ENCODE data around the gene PRDM12. TPM values are rescaled to one million over a fixed set of nuclear protein-coding genes. Genes with fewer than 3 reads are reported as not detected.

The PRDM12 gene
- total and polyA plus RNA-seq, 2 of the 8 experiments (the other 6 are each of a cell fraction or from before 2014, with no cell fraction given): 0.14 to 0.22 TPM

DNA sequence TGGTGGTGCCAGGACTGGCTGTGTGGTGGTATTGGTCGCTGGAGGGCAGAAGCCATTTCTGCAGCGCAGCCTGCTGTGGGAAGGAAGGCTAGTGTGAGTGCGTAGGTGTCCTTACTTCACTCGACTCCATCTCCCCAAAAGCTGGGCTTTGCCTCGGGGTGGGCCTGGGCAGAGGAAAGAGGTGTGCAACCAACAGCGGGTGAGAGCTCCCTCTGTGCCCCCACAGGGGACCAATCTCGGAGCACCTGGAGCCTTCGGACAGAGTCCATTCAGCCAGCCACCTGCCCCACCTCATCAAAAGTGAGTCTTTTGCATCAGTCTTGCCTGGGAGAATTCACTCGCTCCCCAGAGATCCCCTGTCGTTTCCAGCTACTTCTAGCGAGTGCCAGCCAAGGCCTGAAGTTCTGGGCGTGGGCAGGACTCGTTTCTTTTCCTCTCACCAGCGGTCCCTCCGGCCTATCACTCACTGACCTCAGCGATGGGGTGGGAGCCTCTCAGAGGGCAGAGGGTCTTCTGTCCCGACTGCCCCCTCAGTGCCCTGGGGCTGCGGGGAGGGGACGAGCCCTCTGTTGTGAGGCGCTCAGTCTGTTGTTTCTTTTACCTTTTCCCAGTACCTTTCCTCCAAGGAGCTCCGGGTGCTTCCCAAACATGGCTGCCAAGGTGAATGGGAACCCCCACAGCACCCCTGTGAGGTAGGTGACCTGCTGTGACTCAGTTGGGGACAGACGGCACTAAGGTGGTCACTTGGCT, 32.9 kb upstream of the PRDM12 start (continued):
- TF ChIP-seq, protein P1, sequence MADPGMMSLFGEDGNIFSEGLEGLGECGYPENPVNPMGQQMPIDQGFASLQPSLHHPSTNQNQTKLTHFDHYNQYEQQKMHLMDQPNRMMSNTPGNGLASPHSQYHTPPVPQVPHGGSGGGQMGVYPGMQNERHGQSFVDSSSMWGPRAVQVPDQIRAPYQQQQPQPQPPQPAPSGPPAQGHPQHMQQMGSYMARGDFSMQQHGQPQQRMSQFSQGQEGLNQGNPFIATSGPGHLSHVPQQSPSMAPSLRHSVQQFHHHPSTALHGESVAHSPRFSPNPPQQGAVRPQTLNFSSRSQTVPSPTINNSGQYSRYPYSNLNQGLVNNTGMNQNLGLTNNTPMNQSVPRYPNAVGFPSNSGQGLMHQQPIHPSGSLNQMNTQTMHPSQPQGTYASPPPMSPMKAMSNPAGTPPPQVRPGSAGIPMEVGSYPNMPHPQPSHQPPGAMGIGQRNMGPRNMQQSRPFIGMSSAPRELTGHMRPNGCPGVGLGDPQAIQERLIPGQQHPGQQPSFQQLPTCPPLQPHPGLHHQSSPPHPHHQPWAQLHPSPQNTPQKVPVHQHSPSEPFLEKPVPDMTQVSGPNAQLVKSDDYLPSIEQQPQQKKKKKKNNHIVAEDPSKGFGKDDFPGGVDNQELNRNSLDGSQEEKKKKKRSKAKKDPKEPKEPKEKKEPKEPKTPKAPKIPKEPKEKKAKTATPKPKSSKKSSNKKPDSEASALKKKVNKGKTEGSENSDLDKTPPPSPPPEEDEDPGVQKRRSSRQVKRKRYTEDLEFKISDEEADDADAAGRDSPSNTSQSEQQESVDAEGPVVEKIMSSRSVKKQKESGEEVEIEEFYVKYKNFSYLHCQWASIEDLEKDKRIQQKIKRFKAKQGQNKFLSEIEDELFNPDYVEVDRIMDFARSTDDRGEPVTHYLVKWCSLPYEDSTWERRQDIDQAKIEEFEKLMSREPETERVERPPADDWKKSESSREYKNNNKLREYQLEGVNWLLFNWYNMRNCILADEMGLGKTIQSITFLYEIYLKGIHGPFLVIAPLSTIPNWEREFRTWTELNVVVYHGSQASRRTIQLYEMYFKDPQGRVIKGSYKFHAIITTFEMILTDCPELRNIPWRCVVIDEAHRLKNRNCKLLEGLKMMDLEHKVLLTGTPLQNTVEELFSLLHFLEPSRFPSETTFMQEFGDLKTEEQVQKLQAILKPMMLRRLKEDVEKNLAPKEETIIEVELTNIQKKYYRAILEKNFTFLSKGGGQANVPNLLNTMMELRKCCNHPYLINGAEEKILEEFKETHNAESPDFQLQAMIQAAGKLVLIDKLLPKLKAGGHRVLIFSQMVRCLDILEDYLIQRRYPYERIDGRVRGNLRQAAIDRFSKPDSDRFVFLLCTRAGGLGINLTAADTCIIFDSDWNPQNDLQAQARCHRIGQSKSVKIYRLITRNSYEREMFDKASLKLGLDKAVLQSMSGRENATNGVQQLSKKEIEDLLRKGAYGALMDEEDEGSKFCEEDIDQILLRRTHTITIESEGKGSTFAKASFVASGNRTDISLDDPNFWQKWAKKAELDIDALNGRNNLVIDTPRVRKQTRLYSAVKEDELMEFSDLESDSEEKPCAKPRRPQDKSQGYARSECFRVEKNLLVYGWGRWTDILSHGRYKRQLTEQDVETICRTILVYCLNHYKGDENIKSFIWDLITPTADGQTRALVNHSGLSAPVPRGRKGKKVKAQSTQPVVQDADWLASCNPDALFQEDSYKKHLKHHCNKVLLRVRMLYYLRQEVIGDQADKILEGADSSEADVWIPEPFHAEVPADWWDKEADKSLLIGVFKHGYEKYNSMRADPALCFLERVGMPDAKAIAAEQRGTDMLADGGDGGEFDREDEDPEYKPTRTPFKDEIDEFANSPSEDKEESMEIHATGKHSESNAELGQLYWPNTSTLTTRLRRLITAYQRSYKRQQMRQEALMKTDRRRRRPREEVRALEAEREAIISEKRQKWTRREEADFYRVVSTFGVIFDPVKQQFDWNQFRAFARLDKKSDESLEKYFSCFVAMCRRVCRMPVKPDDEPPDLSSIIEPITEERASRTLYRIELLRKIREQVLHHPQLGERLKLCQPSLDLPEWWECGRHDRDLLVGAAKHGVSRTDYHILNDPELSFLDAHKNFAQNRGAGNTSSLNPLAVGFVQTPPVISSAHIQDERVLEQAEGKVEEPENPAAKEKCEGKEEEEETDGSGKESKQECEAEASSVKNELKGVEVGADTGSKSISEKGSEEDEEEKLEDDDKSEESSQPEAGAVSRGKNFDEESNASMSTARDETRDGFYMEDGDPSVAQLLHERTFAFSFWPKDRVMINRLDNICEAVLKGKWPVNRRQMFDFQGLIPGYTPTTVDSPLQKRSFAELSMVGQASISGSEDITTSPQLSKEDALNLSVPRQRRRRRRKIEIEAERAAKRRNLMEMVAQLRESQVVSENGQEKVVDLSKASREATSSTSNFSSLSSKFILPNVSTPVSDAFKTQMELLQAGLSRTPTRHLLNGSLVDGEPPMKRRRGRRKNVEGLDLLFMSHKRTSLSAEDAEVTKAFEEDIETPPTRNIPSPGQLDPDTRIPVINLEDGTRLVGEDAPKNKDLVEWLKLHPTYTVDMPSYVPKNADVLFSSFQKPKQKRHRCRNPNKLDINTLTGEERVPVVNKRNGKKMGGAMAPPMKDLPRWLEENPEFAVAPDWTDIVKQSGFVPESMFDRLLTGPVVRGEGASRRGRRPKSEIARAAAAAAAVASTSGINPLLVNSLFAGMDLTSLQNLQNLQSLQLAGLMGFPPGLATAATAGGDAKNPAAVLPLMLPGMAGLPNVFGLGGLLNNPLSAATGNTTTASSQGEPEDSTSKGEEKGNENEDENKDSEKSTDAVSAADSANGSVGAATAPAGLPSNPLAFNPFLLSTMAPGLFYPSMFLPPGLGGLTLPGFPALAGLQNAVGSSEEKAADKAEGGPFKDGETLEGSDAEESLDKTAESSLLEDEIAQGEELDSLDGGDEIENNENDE (IDR thresholded peaks at IDR 0.05; ENCODE audit: insufficient replicate concordance, low read length): no peak
- TF ChIP-seq POLR2AphosphoS5 (IDR thresholded peaks at IDR 0.05; ENCODE audit: low read depth, low read length): 0 out of 2 replicates have a peak, but pooled peaks have one; percentile 1
- TF ChIP-seq MAFK (IDR thresholded peaks at IDR 0.05; ENCODE audit: low read depth, low read length): no peak
- no peak for TF ChIP-seq CEBPB (IDR thresholded peaks at IDR 0.05; ENCODE audit: low read depth, low read length)
